ENCODE data around the gene ZNF280D.

GRCh38 chr15:56679225-56679624 lies 54.1 kb downstream of the ZNF280D start:
- no peak for TF ChIP-seq POLR2A (IDR thresholded peaks at IDR 0.05; ENCODE audit: low read depth, low read length)
- TF ChIP-seq POLR2AphosphoS5 (IDR thresholded peaks at IDR 0.05; ENCODE audit: low read depth, low read length): no peak

All from GM12892 (cell line).